Measurements from ENCODE around the gene DNER. TPM values are rescaled to one million over a fixed set of nuclear protein-coding genes. Genes with fewer than 3 reads are reported as not detected.

DNER gene
- total and polyA plus RNA-seq, 2 donors (not counting 1 experiment from before 2014, with no cell fraction given): not detected

DNA sequence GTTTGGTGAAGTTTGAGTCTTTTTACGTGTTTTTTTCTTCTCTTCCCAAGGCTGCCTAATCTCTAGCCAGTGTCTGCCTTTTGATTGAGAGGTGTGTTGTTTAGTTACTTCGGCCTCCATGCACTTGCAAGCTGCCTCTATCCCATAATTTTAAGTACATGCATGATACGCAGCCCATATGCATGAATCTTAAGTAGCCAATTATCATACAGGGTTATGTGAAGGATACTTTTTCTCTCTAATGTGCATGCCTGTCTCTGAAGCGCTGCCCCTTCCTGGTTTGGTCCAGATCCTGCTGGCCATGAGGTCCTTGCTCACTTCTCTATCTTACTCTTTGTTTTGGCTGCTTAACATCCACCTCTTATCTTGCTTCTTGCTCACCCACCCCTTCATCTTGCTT lies 369.4 kb downstream of the DNER start:
- Histone ChIP-seq H3K36me3 (replicated peaks in 1 of 2; ENCODE audit: control extremely low read depth in 1 of 2, control insufficient read depth in 1 of 2, extremely low read depth in 1 of 2, insufficient read depth in 2 of 2, low read length in 1 of 2) (no peaks in the 10 kb centered on the region), H3K27me3 (replicated peaks in 1 of 4; ENCODE audit: control extremely low read depth in 1 of 4, control insufficient read depth in 3 of 4, insufficient read depth in 4 of 4, low read length in 3 of 4) (no peaks in the 10 kb centered on the region), H3K4me2 (replicated peaks; ENCODE audit: low read depth, low read length, poor library complexity, severe bottlenecking) (no peak overlapping the region), H3K4me3 (ENCODE audit: control extremely low read depth in 1 of 5, extremely low read depth in 1 of 5, insufficient read depth in 1 of 5, low read depth in 2 of 5, low read length in 4 of 5) (no peak overlapping the region), H2AFZ (ENCODE audit: insufficient read depth, low read depth, low read length, poor library complexity, severe bottlenecking) (no peak overlapping the region), H3K9ac (ENCODE audit: low read length) (no peak overlapping the region), H3K79me2 (ENCODE audit: control insufficient read depth, insufficient read depth, low read length) (no peaks in the 10 kb centered on the region), H4K20me1 (ENCODE audit: control insufficient read depth, insufficient read depth, low read length, poor library complexity, severe bottlenecking) (no peaks in the 10 kb centered on the region), H3K4me1 (ENCODE audit: control insufficient read depth in 2 of 2, insufficient read depth in 2 of 2, low read length in 2 of 2) (no peaks in the 10 kb centered on the region), H3K27ac (ENCODE audit: low read length in 2 of 2) (no peak overlapping the region), H3K9me3 (ENCODE audit: control extremely low read depth in 1 of 3, control insufficient read depth in 2 of 3, insufficient read depth in 1 of 3, low read length in 2 of 3) (peaks cover 0 to 2% (median 0%) of the 10 kb centered on the region in 3 donors)
- peaks cover 4% of the 10 kb centered on the region for H3K27me3 Mint-ChIP-seq
- H3K27ac Mint-ChIP-seq: no peak overlapping the region
- 83% methylated on average over 1 of the region's 4 CpGs for WGBS (ENCODE audit: insufficient coverage)
- DNase-seq: no peak
- H3K9me3 Mint-ChIP-seq (ENCODE audit: insufficient read depth): peaks cover 5% of the 10 kb centered on the region
- no peak for ATAC-seq (ENCODE audit: low read depth)
- no peak for TF ChIP-seq CTCF (IDR thresholded peaks at IDR 0.05)
- no peak for TF ChIP-seq EZH2 (IDR thresholded peaks at IDR 0.05; ENCODE audit: borderline replicate concordance, insufficient read depth, low read depth, low read length, poor library complexity, severe bottlenecking)
- H3K4me1 Mint-ChIP-seq: no peaks in the 10 kb centered on the region
- ChIA-PET CTCF (no interaction called here), POLR2A (no interaction called here)
- intact Hi-C loops (cut with micrococcal nuclease): no loop called here
- no peak overlapping the region for H3K4me3 Mint-ChIP-seq

- H3K27ac Mint-ChIP-seq: no peak overlapping the region
- Histone ChIP-seq H3K4me3 (ENCODE audit: control extremely low read depth in 1 of 5, extremely low read depth in 1 of 5, insufficient read depth in 1 of 5, low read depth in 2 of 5, low read length in 4 of 5) (no peak overlapping the region), H3K79me2 (ENCODE audit: control insufficient read depth, insufficient read depth, low read length) (no peaks in the 10 kb centered on the region), H3K27me3 (replicated peaks in 1 of 4; ENCODE audit: control extremely low read depth in 1 of 4, control insufficient read depth in 3 of 4, insufficient read depth in 4 of 4, low read length in 3 of 4) (no peaks in the 10 kb centered on the region), H3K9me3 (ENCODE audit: control extremely low read depth in 1 of 3, control insufficient read depth in 2 of 3, insufficient read depth in 1 of 3, low read length in 2 of 3) (no peaks in the 10 kb centered on the region), H3K36me3 (replicated peaks in 1 of 2; ENCODE audit: control extremely low read depth in 1 of 2, control insufficient read depth in 1 of 2, extremely low read depth in 1 of 2, insufficient read depth in 2 of 2, low read length in 1 of 2) (no peaks in the 10 kb centered on the region), H3K4me1 (ENCODE audit: control insufficient read depth in 2 of 2, insufficient read depth in 2 of 2, low read length in 2 of 2) (no peaks in the 10 kb centered on the region), H2AFZ (ENCODE audit: insufficient read depth, low read depth, low read length, poor library complexity, severe bottlenecking) (no peak overlapping the region), H4K20me1 (ENCODE audit: control insufficient read depth, insufficient read depth, low read length, poor library complexity, severe bottlenecking) (no peaks in the 10 kb centered on the region), H3K27ac (ENCODE audit: low read length in 2 of 2) (no peak overlapping the region), H3K4me2 (replicated peaks; ENCODE audit: low read depth, low read length, poor library complexity, severe bottlenecking) (no peak overlapping the region), H3K9ac (ENCODE audit: low read length) (no peak overlapping the region)
- peaks cover 4% of the 10 kb centered on the region for H3K27me3 Mint-ChIP-seq
- intact Hi-C loops (cut with micrococcal nuclease): no loop called here
- ChIA-PET POLR2A (no interaction called here), CTCF (no interaction called here)
- H3K4me1 Mint-ChIP-seq: no peaks in the 10 kb centered on the region
- WGBS (ENCODE audit: insufficient coverage): 97% methylated on average over 5 of the region's 6 CpGs
- TF ChIP-seq EZH2 (IDR thresholded peaks at IDR 0.05; ENCODE audit: borderline replicate concordance, insufficient read depth, low read depth, low read length, poor library complexity, severe bottlenecking) (no peak), CTCF (IDR thresholded peaks at IDR 0.05) (no peak)
- H3K4me3 Mint-ChIP-seq: no peak overlapping the region
- H3K9me3 Mint-ChIP-seq (ENCODE audit: insufficient read depth): peaks cover 2% of the 10 kb centered on the region
- DNase-seq (no peak), ATAC-seq (ENCODE audit: low read depth) (no peak)
These were observed 370.2 kb downstream of the DNER start for GRCh38 chr2:229344151-229344551.
